A673 (cell line): ENCODE measurements around the gene TFDP1.

Experiments used
- CTCF ChIP-seq: fragments of 300-800, 200-600 bp; sonication (generic); conservative IDR thresholded peaks from 2 replicates; pipeline ENCODE4 v1.5.1; 2017; ENCODE audit warnings: low read depth, mild to moderate bottlenecking, antibody characterized with exemption, low read length, moderate library complexity, mixed read lengths
- EZH2 ChIP-seq: fragments of 200-600 bp; sonication (generic); IDR thresholded peaks from 2 replicates; pipeline ENCODE4 v1.6.1; 2017; ENCODE audit warnings: borderline replicate concordance, low read depth, mild to moderate bottlenecking, mixed read lengths, antibody characterized with exemption, low read length; ENCODE audit not compliant: poor library complexity, severe bottlenecking

- TF ChIP-seq CTCF: no peak
- no peak for TF ChIP-seq EZH2
These were observed 30.2 kb upstream of the TFDP1 start for GRCh38 chr13:113554333-113554700.
